HCT116 (cell line): ENCODE measurements around the gene CNTN2.

ENCODE experiments used
- POLR2AphosphoS5 ChIP-seq: IDR thresholded peaks from 2 replicates; pipeline ENCODE4 v1.6.1; 2011; ENCODE audit warnings: mild to moderate bottlenecking, low read depth, low read length, moderate library complexity
- RAD21 ChIP-seq: IDR thresholded peaks from 2 replicates; pipeline ENCODE4 v1.6.1; 2012; ENCODE audit warnings: low read depth, mild to moderate bottlenecking
- YY1 ChIP-seq: IDR thresholded peaks from 2 replicates; pipeline ENCODE4 v1.6.1; 2011; ENCODE audit warnings: low read length, low read depth, moderate library complexity, mild to moderate bottlenecking; ENCODE audit not compliant: insufficient replicate concordance; ENCODE audit errors: extremely low read depth
- TF ChIP-seq, protein P1 (sequence below), 3 experiments: fragments of 200-600 bp in 1 of 3; sonication (generic) in 1 of 3; IDR thresholded peaks in 2 of 3; conservative IDR thresholded peaks in 1 of 3; 2 replicates each; pipeline ENCODE4 v1.5.1; 2012 to 2017; ENCODE audit warnings: low read depth in 2 of 3, low read length in 2 of 3, antibody characterized with exemption in 1 of 3, borderline replicate concordance in 1 of 3, control low read depth in 1 of 3, mild to moderate bottlenecking in 1 of 3, mixed read lengths in 1 of 3, mixed run types in 1 of 3, moderate library complexity in 1 of 3; ENCODE audit not compliant: insufficient read depth in 1 of 3
- TF ChIP-seq, protein P2 (sequence below): IDR thresholded peaks from 2 replicates; pipeline ENCODE4 v1.6.1; 2012

DNA sequence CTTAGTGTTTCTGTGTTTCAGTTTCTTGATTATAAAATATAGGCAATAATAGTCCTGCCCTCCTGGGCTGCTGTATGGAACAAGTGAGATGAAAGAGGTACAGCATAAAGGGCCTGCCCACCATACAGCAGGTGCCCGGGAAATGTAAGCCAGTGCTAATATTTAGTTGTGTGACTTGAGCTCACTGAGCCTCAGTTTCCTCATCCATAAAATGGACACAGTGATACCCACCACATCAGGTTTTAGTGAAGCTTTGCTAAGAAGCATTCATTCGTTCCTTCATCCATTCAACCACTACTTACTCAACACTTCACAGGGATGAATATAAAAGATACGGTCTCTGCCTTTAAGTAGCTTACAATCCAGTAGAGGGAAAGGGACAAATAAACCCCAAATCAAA is 19.9 kb downstream of the CNTN2 start:
- TF ChIP-seq, protein P1, sequence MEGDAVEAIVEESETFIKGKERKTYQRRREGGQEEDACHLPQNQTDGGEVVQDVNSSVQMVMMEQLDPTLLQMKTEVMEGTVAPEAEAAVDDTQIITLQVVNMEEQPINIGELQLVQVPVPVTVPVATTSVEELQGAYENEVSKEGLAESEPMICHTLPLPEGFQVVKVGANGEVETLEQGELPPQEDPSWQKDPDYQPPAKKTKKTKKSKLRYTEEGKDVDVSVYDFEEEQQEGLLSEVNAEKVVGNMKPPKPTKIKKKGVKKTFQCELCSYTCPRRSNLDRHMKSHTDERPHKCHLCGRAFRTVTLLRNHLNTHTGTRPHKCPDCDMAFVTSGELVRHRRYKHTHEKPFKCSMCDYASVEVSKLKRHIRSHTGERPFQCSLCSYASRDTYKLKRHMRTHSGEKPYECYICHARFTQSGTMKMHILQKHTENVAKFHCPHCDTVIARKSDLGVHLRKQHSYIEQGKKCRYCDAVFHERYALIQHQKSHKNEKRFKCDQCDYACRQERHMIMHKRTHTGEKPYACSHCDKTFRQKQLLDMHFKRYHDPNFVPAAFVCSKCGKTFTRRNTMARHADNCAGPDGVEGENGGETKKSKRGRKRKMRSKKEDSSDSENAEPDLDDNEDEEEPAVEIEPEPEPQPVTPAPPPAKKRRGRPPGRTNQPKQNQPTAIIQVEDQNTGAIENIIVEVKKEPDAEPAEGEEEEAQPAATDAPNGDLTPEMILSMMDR (IDR thresholded peaks at IDR 0.05 in 2 of 3, conservative IDR thresholded peaks at IDR 0.05 in 1 of 3; ENCODE audit: borderline replicate concordance in 1 of 3, insufficient read depth in 1 of 3, low read depth in 2 of 3, low read length in 2 of 3) = no peak
- TF ChIP-seq, protein P2, sequence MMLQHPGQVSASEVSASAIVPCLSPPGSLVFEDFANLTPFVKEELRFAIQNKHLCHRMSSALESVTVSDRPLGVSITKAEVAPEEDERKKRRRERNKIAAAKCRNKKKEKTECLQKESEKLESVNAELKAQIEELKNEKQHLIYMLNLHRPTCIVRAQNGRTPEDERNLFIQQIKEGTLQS = no peak
- no peak for TF ChIP-seq RAD21
- no peak for TF ChIP-seq POLR2AphosphoS5
- no peak for TF ChIP-seq YY1
